ENCODE results near the gene LIME1. TPM values are rescaled to one million over a fixed set of nuclear protein-coding genes. Genes with fewer than 3 reads are reported as not detected.

The LIME1 gene
- total and polyA plus RNA-seq, 9 donors, result 2.5 to 8.1 (median 5.2) TPM

DNA sequence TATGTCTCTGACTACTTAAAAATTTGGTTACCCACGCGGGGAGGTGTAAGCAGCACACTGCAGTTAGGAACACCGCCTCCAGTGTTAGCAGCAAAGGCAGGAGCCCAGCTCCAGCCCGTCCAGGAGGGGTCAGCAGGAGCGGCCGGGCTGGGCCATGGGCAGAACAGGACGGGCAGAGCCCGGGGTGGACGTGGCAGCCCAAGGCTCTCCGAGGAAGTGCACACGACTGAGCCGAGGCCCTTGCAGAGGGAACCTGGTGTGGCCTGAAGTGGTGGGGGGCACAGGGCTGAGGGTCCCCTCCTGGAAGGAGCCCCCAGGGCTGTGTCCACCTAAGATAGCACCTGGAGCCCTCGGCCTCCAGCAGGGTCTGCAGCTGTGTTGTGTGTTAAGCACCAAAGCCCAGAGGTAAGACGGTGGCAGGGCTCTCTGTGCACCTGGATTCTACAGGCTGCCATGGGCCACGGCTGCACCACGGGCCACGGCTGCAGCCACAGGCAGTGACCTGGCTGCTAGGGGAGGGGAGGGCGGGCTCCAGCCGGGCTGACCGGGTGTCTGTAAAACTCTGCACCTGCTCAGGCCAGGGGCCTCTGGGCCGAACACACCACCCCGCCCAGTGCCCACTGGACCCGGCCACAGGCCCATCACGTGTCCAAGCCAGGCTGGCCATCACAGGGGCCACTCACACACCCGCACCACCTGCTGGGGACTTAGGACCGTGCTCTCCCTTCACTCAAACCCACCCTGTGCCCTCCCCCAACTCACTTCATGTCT, 9.7 kb downstream of the LIME1 start:
- H3K4me3 ChIP-seq (ENCODE audit: low read length), result no peak overlapping the region
- H3K4me1 ChIP-seq (ENCODE audit: control insufficient read depth, insufficient read depth, low read length), result peaks cover 11% of the 10 kb centered on the region
- 72% methylated on average over 22 of the region's 26 CpGs for WGBS (ENCODE audit: insufficient coverage)
- no peaks in the 10 kb centered on the region for H3K27me3 ChIP-seq (ENCODE audit: control insufficient read depth, insufficient read depth, low read length)
- no peak for DNase-seq
- no peaks in the 10 kb centered on the region for H3K9me3 ChIP-seq (replicated peaks; ENCODE audit: control insufficient read depth, low read depth, low read length)
- no peak overlapping the region for H3K27ac ChIP-seq (ENCODE audit: low read length)
- H3K36me3 ChIP-seq (ENCODE audit: control insufficient read depth, insufficient read depth, low read length), result peaks cover 68% of the 10 kb centered on the region

DNA sequence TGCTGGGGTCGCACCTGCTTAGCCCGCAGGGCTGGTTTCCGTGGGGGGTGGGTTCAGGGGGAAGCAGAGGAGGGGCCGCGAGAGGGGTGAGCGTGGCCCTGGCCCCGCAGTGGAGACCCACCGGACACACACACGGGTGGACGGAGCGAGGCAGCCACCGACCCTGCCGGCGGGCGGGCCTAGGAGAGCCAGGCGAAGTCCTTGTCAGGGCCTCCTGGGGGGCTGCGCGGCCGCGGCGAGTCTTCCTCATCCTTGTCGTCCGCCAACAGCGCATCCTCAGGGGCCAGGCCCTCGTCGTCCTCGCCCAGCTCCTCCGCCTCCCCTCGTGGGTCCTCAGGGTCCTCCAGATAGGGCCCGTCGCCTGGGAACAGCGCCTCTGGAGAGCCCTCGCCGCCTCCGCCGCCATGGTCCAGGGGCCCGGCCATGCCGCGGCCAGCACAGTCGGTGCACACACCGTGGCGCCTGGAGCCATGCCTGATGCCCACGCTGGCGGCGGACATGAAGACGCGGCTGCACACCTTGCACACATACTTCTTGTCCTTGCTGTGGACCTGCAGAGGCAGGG, 10.4 kb downstream of the LIME1 start:
- Histone ChIP-seq H3K36me3 (ENCODE audit: control insufficient read depth, insufficient read depth, low read length) (peaks cover 63% of the 10 kb centered on the region), H3K27me3 (ENCODE audit: control insufficient read depth, insufficient read depth, low read length) (no peaks in the 10 kb centered on the region)
- WGBS (ENCODE audit: insufficient coverage), result 89% methylated on average over 36 of the region's 47 CpGs

DNA sequence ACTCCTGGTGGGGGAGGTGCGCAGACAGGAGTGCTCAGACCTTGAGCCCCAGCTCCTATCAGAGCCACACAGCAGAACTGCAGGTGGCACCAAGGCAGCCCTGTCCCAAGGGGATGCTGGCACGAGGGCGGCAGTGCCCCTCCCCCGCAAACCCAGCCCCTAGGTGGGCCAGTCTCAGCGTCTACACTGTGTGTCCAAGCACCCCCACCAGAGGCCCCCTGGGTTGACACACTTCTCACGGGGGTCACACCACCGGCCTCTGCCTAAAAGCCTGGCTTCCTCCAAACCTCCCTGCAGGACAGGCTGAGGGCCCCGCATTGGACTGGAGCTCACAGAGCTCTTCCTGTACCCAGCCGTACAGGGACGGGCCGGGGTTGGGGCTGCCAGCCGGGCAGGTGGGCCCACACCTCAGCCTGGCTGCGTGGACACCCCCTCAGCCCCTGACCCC, 11.2 kb downstream of the LIME1 start:
- Histone ChIP-seq H3K27ac (ENCODE audit: low read length) (no peak overlapping the region), H3K9me3 (replicated peaks; ENCODE audit: control insufficient read depth, low read depth, low read length) (no peaks in the 10 kb centered on the region), H3K4me1 (ENCODE audit: control insufficient read depth, insufficient read depth, low read length) (no peaks in the 10 kb centered on the region), H3K4me3 (ENCODE audit: low read length) (no peak overlapping the region), H3K27me3 (ENCODE audit: control insufficient read depth, insufficient read depth, low read length) (no peaks in the 10 kb centered on the region), H3K36me3 (ENCODE audit: control insufficient read depth, insufficient read depth, low read length) (peaks cover 55% of the 10 kb centered on the region)
- WGBS (ENCODE audit: insufficient coverage), result 70% methylated on average over 12 of the region's 13 CpGs
- no peak for DNase-seq

More for the DNA sequence above, 10.4 kb downstream of the LIME1 start:
- H3K9me3 ChIP-seq (replicated peaks; ENCODE audit: control insufficient read depth, low read depth, low read length), result no peaks in the 10 kb centered on the region
- H3K4me3 ChIP-seq (ENCODE audit: low read length), result no peak overlapping the region
- H3K27ac ChIP-seq (ENCODE audit: low read length), result no peak overlapping the region
- H3K4me1 ChIP-seq (ENCODE audit: control insufficient read depth, insufficient read depth, low read length), result peaks cover 4% of the 10 kb centered on the region
- no peak for DNase-seq

DNA sequence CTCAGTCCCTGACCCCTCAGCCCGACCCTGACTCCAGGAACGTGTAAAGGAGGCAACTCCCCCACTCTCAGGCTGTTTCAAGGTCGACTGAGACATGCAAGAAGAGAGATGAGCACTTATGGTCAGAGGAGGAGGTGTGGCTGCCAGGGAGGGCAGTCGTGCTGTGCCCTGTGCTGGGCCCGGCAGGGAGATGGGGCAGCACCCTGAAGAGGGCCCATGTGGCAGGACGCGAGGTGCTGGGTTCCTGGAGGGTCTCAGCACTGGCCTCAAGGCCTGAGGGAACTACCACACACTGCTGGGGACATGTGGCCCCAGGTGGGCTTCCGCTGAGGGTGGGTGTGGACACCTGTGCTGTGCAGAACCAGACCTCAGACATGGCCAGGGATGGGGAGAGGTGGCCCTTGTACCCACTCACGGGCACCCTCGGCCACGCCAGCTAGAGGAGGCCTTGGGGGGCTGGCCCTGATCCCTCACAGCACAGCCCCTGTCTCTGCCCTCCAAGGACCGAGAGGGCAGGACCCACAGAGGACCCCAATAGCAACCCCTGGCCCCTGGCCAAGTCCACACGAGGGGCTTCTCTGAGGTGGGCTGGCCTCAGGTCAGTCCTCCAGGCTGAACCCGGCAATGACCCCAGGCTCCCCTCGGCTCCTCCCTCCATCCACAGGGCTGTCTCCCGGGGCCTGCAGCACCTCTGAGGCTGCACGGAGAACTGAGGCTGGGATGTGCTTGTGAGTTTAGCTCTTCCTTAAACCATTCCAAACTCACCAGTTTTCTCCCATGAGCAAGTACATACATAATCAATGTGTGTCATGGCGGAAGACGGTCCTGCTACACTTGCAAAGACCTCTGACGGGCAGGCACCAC, 11.8 kb downstream of the LIME1 start:
- Histone ChIP-seq H3K27ac (ENCODE audit: low read length) (no peak overlapping the region), H3K27me3 (ENCODE audit: control insufficient read depth, insufficient read depth, low read length) (no peaks in the 10 kb centered on the region), H3K4me3 (ENCODE audit: low read length) (no peak overlapping the region), H3K36me3 (ENCODE audit: control insufficient read depth, insufficient read depth, low read length) (peaks cover 54% of the 10 kb centered on the region), H3K9me3 (replicated peaks; ENCODE audit: control insufficient read depth, low read depth, low read length) (no peaks in the 10 kb centered on the region), H3K4me1 (ENCODE audit: control insufficient read depth, insufficient read depth, low read length) (no peaks in the 10 kb centered on the region)
- DNase-seq, result no peak
- WGBS (ENCODE audit: insufficient coverage), result 73% methylated on average over 14 of the region's 20 CpGs

DNA sequence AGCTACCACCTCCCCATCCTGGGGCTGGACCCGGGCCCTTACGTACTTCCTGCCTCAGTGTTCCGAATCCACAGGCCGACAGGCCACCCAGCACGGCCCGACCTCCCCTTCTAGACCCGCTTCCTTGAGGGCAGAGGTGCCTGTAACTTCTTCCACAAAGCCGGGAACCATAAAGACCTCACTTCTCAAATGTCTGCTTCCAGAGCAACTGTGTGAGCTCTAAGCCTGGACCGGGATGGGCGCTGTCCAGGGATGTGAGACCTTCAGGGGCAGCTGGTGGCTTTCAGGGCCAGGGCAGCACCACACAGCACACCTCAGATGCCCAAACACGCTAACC, 12.4 kb downstream of the LIME1 start:
- Histone ChIP-seq H3K36me3 (ENCODE audit: control insufficient read depth, insufficient read depth, low read length) (peaks cover 52% of the 10 kb centered on the region), H3K9me3 (replicated peaks; ENCODE audit: control insufficient read depth, low read depth, low read length) (no peaks in the 10 kb centered on the region), H3K27me3 (ENCODE audit: control insufficient read depth, insufficient read depth, low read length) (no peaks in the 10 kb centered on the region), H3K4me3 (ENCODE audit: low read length) (no peak overlapping the region), H3K4me1 (ENCODE audit: control insufficient read depth, insufficient read depth, low read length) (peaks cover 3% of the 10 kb centered on the region), H3K27ac (ENCODE audit: low read length) (no peak overlapping the region)
- WGBS (ENCODE audit: insufficient coverage), result 88% methylated on average over 10 of the region's 11 CpGs
- DNase-seq, result no peak

DNA sequence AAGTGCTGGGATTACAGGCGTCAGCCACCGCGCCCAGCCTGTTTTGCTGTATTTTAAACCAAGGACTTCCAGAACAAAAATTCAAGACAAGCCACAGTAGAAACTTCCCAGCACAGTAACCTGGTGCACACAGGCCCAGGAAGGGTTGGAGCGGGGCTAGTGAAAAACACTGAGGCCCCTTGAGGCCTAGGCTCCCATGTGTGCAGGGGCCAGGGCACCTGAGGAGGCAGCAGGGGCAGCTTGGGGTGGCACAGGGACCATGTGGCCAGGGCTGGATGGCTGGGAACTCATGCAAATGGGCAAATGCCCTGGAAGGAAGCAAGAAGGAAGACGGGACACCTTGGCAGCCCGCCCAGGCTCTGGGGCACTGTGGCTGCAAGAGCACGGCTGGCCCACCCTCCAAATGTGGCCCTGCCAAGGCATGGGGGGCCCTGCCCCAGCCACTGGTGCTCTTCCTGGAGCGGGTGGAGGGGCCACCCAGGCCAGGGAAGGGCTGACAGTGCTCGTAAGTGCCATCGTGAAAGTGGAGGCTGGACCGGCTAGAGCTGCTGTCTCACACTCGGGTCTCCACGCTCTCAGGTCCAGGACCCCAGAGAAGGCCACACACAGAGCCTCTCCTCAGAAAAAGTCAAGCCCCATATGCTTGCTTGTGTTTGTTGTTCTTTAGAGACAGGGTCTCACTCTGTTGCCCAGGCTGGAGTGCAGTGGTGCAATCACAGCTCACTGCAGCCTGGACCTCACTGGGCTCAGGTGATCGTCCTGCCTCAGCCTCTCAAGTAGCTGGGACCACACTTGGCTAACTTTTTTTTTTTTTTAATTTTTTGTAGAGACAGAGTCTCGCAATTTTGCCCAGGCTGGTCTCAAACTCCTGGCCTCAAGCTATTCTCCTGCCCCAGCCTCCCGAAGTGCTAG, 13.4 kb downstream of the LIME1 start:
- no peak for DNase-seq
- H3K36me3 ChIP-seq (ENCODE audit: control insufficient read depth, insufficient read depth, low read length), result peaks cover 47% of the 10 kb centered on the region

DNA sequence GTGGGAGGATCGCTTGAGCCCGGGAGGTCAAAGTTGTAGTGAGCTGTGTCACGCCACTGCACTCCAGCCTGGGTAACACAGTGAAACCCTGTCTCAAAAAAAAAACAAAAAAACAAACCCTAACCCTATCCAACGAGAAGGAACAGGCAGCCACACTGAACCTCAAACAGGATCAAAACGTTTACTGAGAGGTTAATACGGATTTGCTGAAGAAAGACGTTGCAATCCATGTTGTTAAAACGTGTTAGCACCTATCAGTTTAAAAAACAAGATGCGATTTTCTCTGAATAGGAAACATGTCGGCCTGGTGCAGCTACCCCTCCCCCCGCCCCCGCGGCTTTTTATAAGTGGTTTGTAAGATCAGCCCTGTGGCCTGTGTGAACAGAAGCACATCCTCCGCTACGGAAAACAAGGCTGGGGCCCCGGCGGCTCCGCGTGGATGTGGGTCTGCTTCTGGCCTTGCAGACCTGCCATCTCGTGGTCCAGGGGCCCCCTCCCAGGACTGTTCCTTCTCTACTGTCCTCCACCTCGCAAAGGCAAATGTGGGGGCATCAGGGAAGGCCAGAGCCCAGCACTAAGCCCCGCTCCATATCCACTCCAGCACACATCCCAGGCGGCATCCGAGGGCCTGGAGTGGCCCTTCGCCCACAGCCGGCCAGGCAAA, 14.5 kb downstream of the LIME1 start:
- Histone ChIP-seq H3K27me3 (ENCODE audit: control insufficient read depth, insufficient read depth, low read length) (no peaks in the 10 kb centered on the region), H3K9me3 (replicated peaks; ENCODE audit: control insufficient read depth, low read depth, low read length) (no peaks in the 10 kb centered on the region), H3K36me3 (ENCODE audit: control insufficient read depth, insufficient read depth, low read length) (peaks cover 44% of the 10 kb centered on the region), H3K4me1 (ENCODE audit: control insufficient read depth, insufficient read depth, low read length) (peaks cover 6% of the 10 kb centered on the region), H3K27ac (ENCODE audit: low read length) (no peak overlapping the region), H3K4me3 (ENCODE audit: low read length) (no peak overlapping the region)
- WGBS (ENCODE audit: insufficient coverage), result 71% methylated on average over 22 of the region's 26 CpGs
- DNase-seq, result no peak

More for the DNA sequence above, 13.4 kb downstream of the LIME1 start:
- no peaks in the 10 kb centered on the region for H3K9me3 ChIP-seq (replicated peaks; ENCODE audit: control insufficient read depth, low read depth, low read length)
- no peaks in the 10 kb centered on the region for H3K27me3 ChIP-seq (ENCODE audit: control insufficient read depth, insufficient read depth, low read length)
- WGBS (ENCODE audit: insufficient coverage), result 83% methylated on average over 9 of the region's 16 CpGs
- H3K27ac ChIP-seq (ENCODE audit: low read length), result no peak overlapping the region
- peaks cover 6% of the 10 kb centered on the region for H3K4me1 ChIP-seq (ENCODE audit: control insufficient read depth, insufficient read depth, low read length)
- H3K4me3 ChIP-seq (ENCODE audit: low read length), result no peak overlapping the region

DNA sequence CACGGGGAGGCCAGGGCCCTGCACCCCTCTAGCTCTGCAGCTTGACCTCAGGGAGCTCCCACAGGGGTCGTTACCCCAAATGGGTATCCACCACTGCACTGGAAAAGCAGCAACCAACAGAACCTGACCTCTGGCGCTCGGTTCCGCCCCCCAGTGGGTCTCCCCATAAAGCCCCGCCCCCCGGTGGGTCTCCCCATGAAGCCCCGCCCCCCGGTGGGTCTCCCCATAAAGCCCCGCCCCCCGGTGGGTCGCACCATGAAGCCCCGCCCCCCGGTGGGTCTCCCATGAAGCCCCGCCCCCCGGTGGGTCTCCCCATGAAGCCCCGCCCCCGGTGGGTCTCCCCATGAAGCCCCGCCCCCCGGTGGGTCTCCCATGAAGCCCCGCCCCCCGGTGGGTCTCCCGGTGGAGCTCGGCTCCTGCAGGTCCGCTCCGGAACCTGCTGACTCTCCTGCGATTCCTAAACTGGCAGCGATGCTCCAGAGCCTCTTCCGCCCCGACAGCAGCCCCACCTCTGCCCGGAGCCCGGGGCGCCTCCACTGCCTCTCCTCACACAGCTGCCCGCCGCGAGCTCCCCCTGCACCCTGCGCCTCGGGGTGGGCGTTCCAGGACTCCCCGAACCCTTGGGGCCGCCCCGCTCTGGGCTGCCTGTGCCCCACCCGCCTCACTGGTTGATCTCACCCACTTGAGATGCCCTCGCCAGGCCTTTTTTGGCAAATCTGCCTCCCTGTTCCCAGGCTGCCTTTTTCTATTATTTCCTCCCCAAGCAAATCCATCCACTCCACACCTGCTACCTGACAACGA, 15.2 kb downstream of the LIME1 start:
- no peak for DNase-seq
- no peaks in the 10 kb centered on the region for H3K27me3 ChIP-seq (ENCODE audit: control insufficient read depth, insufficient read depth, low read length)
- H3K36me3 ChIP-seq (ENCODE audit: control insufficient read depth, insufficient read depth, low read length), result peaks cover 39% of the 10 kb centered on the region
- no peak overlapping the region for H3K4me3 ChIP-seq (ENCODE audit: low read length)
- 84% methylated on average over 27 of the region's 45 CpGs for WGBS (ENCODE audit: insufficient coverage)
- no peak overlapping the region for H3K27ac ChIP-seq (ENCODE audit: low read length)
- peaks cover 6% of the 10 kb centered on the region for H3K4me1 ChIP-seq (ENCODE audit: control insufficient read depth, insufficient read depth, low read length)
- no peaks in the 10 kb centered on the region for H3K9me3 ChIP-seq (replicated peaks; ENCODE audit: control insufficient read depth, low read depth, low read length)

All from muscle of leg (tissue), 11 donors.